HG02943 (cell line): ENCODE data around the gene CLEC10A.
"Not testable (repeated sequence)": the region's sequence is repeated elsewhere in the genome, so short reads cannot be mapped to it uniquely, and the experiment has no call there.

Experiments
- ATAC-seq: cut with Tn5 transposase; IDR thresholded peaks from one replicate; pipeline ENCODE4 v1.9.1; 2021; ENCODE audit warnings: mild to moderate bottlenecking, low read depth, moderate library complexity; ENCODE audit not compliant: unreplicated experiment

Gene CLEC10A

DNA sequence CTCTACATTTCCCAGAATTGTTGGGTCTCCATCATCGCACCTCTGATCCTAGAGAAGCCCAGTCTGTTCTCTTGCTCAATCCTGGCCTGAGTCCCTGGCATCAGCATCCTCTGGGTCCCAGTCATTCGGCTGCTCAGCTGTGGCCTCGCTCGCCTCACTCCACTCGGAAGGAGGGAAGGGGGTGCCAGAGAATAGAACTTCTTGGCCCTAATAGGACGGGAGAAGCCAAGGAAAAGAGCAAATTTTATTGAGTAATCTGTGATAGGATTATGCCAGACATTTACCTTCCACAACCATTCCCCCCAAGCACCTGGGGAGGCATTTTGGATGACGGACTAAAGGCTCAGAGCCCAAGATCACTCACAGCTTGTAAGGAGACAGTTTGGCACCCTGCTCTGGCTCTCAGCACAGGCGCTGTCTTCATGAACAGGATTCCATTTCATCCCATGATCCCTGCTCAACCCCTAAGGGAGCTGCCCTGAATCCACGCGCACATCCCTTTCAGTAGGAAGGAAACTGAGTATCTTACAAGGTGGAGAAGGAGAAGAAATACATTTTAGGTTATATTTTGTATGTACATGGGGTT lies 498 bp upstream of the CLEC10A start:
- ATAC-seq = no peak

DNA sequence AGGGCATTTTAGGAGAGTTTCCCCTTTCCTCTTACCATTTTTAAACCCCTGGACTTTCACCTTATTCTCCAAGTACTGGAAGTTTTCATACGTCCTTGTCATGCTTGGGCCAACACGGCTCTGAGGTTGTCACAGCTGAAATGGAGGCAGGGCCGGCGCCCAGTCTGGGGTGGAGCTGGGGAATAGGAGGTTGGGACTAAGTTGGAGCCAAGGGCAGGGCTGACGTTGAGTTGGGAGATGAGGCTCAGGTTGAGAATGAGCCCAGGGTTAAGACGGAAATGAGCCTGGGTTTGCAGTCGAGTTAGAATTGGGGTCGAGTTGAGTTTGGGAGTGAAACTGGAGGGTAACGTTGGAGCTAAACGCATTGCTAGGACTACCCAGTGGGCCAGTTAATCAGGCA lies 1.3 kb downstream of the CLEC10A start:
- ATAC-seq = no peak

GRCh38 chr17:7077911-7078546 lies 2.0 kb downstream of the CLEC10A start:
- no peak for ATAC-seq

GRCh38 chr17:7074931-7075330 lies 5.1 kb downstream of the CLEC10A start:
- ATAC-seq = no peak

- ATAC-seq = no peak
Observed at GRCh38 chr17:7072406-7072805, 7.6 kb downstream of the CLEC10A start.

DNA sequence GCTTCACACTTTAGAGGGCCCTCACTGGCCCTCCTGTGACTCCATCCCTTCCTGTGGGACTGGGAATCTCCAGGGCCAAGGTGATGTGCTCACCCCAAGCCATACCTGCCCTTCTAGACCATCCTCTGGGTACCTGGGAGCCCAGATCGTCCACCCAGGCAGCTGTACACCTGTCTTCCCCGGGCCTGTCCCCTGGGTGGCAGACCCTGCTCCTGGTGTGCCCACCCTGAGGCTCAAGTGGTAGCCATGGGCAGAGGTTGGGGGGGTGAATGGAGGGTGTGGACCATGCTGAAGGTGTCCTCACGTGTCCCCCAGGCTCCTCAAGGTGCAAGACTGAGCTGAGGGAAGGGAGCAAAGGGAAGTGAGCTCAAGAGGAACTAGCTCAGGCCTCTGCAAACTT lies 9.3 kb downstream of the CLEC10A start:
- no peak for ATAC-seq

GRCh38 chr17:7068268-7068667 lies 11.8 kb downstream of the CLEC10A start:
- no peak for ATAC-seq

GRCh38 chr17:7067198-7067597 lies 12.9 kb downstream of the CLEC10A start:
- no peak for ATAC-seq

DNA sequence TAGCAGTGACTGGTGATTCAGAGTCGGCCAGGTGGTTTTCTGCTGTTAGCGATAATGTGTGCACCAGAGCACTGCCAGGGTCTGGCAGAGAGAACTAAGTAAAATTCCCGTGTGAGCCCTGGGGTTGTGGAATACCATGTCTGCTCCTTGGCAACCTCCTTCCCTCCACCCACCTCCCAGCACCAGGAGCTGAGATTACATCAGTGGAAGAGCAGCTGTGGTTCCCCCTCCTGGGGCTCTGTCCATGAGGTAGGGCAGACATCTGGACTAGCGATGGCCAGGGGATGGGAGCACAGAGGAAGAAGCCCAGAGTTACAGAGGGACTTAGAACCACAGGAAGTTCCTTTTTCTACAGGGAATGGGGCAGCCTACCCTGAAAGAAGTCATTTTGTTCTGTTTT lies 15.8 kb downstream of the CLEC10A start:
- no peak for ATAC-seq

DNA sequence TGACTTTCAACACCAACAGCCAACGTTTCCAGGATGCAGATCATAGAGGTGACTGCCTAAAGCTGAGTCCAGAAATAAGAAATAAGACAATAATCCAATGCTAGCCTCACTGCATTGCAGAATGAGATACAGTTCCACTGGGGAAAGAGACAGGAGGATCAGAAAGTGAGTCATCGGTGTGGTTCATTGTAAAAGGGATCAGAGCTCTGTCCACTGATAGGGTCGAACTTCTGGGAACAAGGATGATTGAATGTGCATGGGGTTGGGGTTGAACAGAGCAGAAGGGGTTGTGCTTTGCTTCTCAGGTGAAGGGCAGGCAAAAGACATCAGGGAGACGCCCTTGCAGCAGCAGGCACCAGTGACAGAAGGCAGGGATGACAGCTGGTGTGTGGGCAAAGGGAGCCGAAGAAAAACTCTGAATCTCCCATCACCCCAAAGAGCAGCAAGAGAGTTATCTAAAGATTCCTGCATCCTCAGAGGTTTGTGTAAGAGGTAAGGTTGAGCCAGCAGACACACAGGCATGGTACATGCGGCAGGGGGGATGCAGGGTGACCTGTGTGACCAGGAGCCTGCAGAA lies 16.4 kb downstream of the CLEC10A start:
- ATAC-seq = no peak

- ATAC-seq = no peak
Observed at GRCh38 chr17:7060165-7060891, 19.7 kb downstream of the CLEC10A start.

DNA sequence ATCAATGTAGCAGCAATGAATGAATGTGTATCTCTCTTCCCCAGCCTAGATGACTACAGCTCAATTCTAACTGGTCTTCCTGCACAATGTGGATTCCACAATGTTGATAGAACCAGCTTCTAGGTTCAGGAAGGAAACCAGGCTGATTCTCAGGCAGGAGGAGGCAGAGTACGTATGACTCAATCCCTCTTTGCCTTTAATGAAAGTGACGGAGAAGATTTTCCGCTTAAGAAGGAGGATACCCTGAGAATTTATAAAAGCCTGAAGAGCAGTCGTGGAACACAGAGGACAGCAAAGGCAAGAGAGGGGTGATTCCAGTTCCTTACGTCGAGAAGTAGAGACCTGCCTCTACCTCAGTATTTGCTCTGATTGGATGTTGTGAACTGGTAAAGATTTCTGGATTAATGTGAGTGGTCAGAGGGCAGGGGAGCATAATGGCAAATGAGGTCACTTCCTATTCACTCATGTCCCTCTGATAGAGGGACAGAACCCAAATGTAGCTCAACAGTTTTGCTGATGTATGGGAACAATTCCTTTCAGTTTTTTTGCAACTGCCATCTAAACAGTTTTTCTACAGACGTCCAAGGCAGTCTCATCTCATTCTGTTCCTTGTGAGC lies 21.1 kb downstream of the CLEC10A start:
- no peak for ATAC-seq

DNA sequence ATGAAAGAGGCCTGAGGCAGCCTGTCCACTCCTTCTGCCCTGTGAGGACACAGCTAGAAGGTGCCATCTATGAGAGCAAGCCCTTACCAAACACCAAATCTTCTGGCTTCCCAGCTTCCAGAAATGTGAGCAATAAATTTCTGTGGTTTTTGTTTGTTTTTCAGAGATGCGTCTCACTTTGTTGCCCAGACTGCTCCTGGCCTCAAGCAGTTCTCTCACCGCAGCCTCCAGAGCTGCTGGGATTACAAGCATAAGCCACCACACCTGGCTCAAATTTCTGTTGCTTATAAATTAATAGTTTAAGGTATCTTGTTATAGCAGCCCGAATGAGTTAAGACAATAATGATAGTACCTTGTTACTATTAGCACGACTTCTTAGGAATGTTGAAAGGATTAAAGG lies 23.7 kb downstream of the CLEC10A start:
- no peak for ATAC-seq

- not testable (repeated sequence) for ATAC-seq
Observed at GRCh38 chr17:7050583-7050982, 29.5 kb downstream of the CLEC10A start.

DNA sequence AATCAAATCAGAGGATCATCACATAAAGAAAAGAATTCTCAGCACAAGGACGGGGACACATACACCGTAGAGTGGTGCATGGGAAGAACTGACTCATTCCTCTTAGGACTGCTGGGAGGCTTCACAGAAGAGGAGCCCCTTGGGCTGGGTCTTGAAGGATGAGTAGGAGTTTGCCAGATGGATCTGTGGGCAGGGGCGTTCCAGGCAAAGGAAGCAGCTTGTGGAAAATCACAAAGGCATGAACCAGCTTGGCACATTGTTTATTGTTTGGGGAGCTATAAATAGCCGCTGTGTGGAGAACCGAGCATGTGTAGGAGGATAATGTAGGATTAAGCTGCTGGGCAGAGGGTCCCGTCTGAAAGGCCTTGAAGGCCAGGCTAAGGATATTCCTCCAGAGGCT lies 31.1 kb downstream of the CLEC10A start:
- ATAC-seq = no peak

DNA sequence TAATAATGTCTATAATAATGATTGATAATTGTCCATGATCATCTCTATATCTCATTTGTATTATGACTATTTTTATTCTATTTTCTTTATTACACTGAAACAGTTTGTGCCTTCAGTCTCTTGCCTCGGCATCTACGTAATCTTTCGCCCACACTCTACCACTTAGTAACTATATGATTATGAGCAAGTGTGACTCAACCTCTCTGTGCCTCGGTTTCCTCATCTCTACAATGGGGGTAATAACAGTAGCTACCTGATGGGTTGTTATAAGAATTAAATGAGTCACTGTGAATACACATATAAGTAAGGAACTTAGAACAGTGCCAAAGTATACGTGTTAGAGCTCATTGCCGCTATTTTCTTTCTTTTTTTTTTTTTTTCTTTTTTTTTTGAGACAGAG lies 32.5 kb downstream of the CLEC10A start:
- ATAC-seq = no peak

GRCh38 chr17:7046725-7047397 lies 33.2 kb downstream of the CLEC10A start:
- not testable (repeated sequence) for ATAC-seq

- no peak for ATAC-seq
Observed at GRCh38 chr17:7046127-7046724, 33.8 kb downstream of the CLEC10A start.

- ATAC-seq = no peak
Observed at GRCh38 chr17:7045492-7046126, 34.4 kb downstream of the CLEC10A start.
